Cardiac fibroblast (primary cell): Measurements from ENCODE around the gene CSNK1D.

Experiments used
- DNase-seq, 2 donors: peaks; one replicate each; pipeline versions ENCODE4 v3.0.0 to v3.0.0-alpha.2; 2010; ENCODE audit warnings: low read depth in 2 of 2
- H3K4me3 ChIP-seq, 2 donors: replicated peaks in 1 of 2; 1 replicate in 1 of 2; 2 replicates in 1 of 2; pipeline ENCODE4 v1.5.1; 2011; ENCODE audit warnings: low read depth in 2 of 2, low read length in 2 of 2, mild to moderate bottlenecking in 2 of 2, moderate library complexity in 1 of 2
- CTCF ChIP-seq: IDR thresholded peaks from one replicate; pipeline ENCODE4 v1.5.1; 2011; ENCODE audit warnings: low read depth, mild to moderate bottlenecking, low read length, inconsistent platforms

The CSNK1D gene

GRCh38 chr17:82314727-82315605 is 41.5 kb upstream of the CSNK1D start:
- DNase-seq, result no peak
- TF ChIP-seq CTCF, result no peak
- H3K4me3 ChIP-seq, result no peak overlapping the region

- TF ChIP-seq CTCF, result no peak
- no peak overlapping the region for H3K4me3 ChIP-seq
- DNase-seq, result no peak
Observed at GRCh38 chr17:82314012-82314726, 40.7 kb upstream of the CSNK1D start.

- no peak for TF ChIP-seq CTCF
- no peak for DNase-seq
- H3K4me3 ChIP-seq, result no peak overlapping the region
Observed at GRCh38 chr17:82313195-82314011, 39.9 kb upstream of the CSNK1D start.

- DNase-seq, result no peak
- TF ChIP-seq CTCF, result no peak
- H3K4me3 ChIP-seq, result no peak overlapping the region
Observed at GRCh38 chr17:82311971-82312370, 38.5 kb upstream of the CSNK1D start.

GRCh38 chr17:82310877-82311276 is 37.4 kb upstream of the CSNK1D start:
- DNase-seq, result no peak
- no peak overlapping the region for H3K4me3 ChIP-seq
- TF ChIP-seq CTCF, result no peak

GRCh38 chr17:82309656-82310570 is 36.4 kb upstream of the CSNK1D start:
- no peak for DNase-seq
- no peak for TF ChIP-seq CTCF
- no peak overlapping the region for H3K4me3 ChIP-seq
